Activated CD8-positive, alpha-beta memory T cell treated with anti-CD3 and anti-CD28 coated beads, Interleukin-2, amount 50 U/mL, for 24 hours (primary cell): ENCODE results near the gene CCDC6.
"Not testable (repeated sequence)": the region's sequence is repeated elsewhere in the genome, so short reads cannot be mapped to it uniquely, and the experiment has no call there.

ENCODE experiments used
- DNase-seq: peaks from one replicate; pipeline ENCODE4 v3.0.0-alpha.2; 2020; ENCODE audit errors: extremely low read depth

Gene CCDC6

DNA sequence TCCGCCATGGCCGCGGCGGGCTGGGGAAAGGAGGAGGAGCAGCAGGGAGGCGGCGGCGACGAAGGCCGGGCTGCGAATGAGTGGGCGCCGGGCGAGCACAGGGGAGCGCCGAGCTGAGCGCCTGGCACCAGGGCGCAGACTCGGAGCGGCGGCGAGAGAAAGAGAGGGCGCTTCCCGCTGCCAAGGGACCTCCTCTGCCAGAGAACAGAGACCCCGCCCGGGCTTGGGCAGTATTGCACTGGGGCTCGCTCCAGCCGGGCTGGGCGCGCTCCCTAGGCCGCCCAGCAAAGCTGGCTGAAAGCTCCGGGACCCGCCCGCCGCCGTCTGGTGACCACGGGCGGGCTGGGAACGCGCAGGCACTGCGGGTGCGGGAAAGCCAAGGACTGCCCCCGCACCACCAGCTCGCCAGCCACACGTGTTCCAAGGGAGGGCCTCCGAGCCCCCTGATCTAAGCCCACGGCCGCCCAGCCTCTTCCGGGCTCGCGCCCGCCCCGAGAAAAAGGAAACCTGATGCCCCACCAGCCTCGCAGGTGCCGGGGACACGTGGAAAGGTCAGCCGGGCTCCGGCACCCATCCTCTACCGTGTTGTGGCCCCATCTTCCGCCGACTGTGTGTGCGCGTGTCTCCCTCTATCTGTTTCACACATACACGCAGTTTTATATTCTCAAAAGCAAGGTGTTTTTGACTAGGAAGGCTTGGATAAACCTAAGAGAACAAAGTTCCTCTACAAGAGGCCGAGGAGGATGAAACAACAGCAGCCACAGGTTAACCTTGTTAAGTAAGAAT is at the start of gene CCDC6:
TSS of gene CCDC6 (minus strand) at position 140 of the 786 bp plus-strand sequence. CDS start at position 8, 132 bp downstream.
- peak; percentile 78 for DNase-seq

DNA sequence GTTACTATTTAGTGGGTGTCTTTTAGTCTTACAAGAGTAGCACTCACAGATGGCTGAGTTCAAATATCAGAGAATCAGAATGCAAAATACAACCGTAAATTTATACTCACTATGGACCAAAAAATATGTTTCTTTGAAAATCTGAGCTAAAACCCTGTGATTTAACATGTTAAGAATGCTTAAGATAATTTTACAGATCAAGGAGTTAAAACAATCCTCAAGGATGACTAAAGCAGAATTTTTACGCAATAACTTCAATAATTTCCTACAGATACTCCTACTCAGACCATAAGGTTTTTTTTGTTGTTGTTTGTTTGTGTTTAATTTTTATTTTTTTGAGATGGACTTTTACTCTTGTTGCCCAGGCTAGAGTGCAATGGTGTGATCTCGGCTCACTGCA is 47.9 kb upstream of the CCDC6 start:
- DNase-seq: no peak

DNA sequence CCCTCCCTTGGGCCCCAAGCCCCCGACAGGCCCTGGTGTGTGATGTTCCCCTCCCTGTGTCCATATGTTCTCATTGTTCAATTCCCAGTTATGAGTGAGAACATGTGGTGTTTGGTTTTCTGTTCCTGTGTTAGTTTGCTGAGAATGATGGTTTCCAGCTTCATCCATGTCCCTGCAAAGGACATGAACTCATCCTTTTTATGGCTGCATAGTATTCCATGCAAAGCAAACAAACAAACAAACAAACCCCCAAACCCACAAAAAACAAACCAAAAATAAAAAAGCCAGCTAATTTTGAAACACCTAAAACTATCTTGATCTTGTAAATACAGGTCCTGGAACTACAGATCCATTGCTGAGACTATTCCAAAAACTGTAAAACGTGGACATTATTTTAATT is 47.4 kb upstream of the CCDC6 start:
- DNase-seq: not testable (repeated sequence)

- DNase-seq: no peak
Observed at GRCh38 chr10:59950105-59950504, 43.7 kb upstream of the CCDC6 start.

DNA sequence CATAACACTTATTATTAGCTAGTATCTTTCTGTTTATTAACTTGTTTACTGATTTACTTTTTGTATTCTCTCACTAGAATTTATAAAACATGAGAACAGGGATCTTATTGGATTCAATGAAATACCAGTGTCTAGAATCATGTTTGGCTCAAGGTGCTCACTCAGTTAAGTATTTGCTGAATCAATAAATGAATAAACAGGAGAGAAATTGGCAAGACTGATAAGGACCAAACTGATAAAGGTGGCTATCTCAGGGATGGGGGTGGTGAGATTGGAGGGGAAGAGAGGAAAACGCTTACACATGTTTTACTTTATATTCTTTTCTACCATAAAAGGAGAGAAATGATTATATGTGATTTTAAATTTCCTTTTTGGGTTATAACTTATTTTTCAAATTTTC is 43.3 kb upstream of the CCDC6 start:
- no peak for DNase-seq

DNA sequence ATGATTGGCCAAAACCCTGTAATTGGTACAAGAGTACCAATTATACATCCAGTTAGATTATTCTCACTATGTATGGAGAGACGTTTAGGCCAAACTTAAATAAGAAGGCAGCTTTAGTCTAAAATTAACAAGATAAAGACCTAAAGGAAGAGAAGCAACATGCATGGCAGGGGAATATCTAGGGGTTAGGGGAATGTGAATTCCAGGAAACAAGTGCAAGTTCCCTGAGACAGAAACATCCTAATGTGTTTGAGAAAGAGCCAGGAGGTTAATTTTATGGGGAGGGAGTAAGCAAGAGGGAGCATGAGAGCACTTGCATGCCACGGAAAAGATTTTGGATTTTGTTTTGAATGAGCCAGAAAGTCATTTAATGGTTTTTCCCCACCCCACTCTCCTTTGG is 39.6 kb upstream of the CCDC6 start:
- DNase-seq: no peak

- DNase-seq: no peak
Observed at GRCh38 chr10:59945590-59945989, 39.2 kb upstream of the CCDC6 start.

DNA sequence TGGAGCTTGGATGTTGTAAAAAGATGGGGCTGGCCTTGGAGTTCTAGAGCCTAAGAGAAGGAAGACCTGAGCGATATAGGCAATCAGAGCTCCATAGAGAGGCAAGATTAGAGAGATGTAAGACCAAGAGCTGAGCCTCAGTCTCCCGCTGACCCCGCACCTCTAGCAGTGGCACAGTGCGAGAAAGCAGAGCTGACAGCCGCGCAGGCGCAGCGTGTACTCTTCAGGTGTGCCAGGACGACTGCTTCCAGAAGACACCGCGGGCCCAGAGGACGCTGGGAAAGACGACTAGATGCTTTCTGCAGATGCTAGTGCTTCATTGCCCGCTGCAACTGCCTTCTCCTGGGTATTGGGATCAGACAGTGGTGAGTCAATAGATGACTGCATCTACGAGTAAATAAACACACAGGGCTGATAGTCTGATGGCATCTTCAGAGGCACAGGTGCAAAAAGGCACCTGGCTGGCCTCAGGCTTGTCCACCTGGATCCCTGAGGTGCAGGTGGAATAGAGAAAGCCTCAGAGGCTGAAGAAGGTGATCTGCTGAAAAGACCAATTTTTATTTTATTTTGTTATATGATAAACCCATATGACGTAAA is 38.1 kb upstream of the CCDC6 start:
- DNase-seq: no peak

GRCh38 chr10:59942556-59942955 is 36.2 kb upstream of the CCDC6 start:
- no peak for DNase-seq

DNA sequence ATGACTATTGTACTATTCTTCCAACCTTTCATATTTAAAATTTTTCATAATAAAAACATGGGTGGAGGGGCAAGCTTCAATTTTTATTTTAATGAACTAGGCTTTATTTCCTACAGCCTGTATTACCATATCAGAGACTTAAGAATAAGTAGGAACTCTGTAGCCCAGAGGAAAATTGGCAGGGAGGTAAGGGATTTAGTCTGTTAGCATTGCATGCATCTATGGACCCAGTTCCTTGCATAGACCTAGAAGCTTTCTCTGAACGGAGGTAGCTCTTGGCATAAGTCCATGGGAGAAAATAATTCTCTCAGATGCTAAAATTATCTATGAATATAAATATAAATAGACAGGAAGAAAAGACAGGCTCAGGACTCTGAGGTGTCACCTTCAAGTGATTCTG is 31.4 kb upstream of the CCDC6 start:
- DNase-seq: no peak

DNA sequence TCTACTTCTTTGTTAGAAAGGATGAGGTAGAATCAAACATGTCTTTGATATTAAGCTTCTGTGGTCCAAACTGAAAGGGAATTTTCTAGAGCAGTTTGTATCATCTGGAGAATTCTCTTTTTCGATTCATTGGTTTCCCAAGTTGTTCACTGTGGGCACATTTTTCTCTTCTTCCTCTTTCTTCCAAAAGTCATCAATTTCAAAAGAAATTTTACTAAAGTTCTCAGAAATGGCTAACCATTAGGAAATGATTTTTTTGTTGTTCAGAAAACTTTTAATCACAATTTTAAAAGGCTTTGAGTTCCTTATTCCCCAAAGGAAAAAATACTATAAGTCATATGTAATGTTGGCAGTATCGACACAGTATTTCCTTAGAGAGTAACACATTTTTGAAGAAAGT is 28.3 kb upstream of the CCDC6 start:
- DNase-seq: no peak

GRCh38 chr10:59930788-59931521 is 24.6 kb upstream of the CCDC6 start:
- DNase-seq: not testable (repeated sequence)

GRCh38 chr10:59926086-59926485 is 19.7 kb upstream of the CCDC6 start:
- no peak for DNase-seq

GRCh38 chr10:59922907-59923306 is 16.6 kb upstream of the CCDC6 start:
- no peak for DNase-seq

GRCh38 chr10:59917922-59918321 is 11.6 kb upstream of the CCDC6 start:
- DNase-seq: no peak

GRCh38 chr10:59913547-59914237 is 7.3 kb upstream of the CCDC6 start:
- no peak for DNase-seq

GRCh38 chr10:59910867-59911266 is 4.5 kb upstream of the CCDC6 start:
- DNase-seq: no peak

DNA sequence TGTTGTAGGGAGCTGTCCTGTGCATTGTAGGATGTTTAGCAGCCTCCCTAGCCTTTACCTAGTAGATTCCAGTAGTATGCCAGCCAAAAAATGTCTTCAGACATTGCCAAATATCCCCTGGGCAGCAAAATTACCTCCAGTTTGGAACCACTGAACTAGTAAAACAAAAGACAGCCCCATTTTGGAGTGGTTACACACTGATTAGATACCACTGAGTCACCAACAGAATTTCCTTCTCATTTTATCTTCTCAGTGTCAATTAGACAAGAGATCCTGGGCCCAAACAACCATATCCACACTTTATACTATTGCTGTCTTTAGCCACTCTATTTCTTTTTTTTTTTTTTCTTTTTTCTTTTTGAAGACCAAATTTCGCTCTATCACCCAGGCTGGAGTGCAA is 3.5 kb upstream of the CCDC6 start:
- no peak for DNase-seq

DNA sequence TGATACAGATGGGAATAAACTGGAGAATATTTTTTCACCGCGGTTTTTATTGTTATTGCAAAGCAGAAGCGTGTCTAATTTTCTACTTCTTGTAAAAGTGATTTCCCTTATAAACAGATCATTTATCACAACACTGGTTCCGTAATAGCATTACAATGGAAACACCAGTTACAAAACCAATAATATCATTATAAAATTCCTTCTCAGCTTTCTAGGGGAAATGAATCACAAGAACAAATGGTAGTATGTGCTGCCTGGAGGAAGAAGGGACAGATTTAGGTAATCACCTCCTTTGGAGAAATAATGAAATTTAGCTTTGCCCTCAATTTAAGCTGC is 2.4 kb upstream of the CCDC6 start:
- DNase-seq: no peak

GRCh38 chr10:59907918-59908807 is 1.8 kb upstream of the CCDC6 start:
- DNase-seq: no peak

GRCh38 chr10:59907537-59907917 is 1.2 kb upstream of the CCDC6 start:
- no peak for DNase-seq
